Calu3 (cell line): ENCODE measurements around the gene PCID2. TPM values are rescaled to one million over a fixed set of nuclear protein-coding genes. Genes with fewer than 3 reads are reported as not detected.
"Not testable (repeated sequence)": the region's sequence is repeated elsewhere in the genome, so short reads cannot be mapped to it uniquely, and the experiment has no call there.

Experiments used
- BruUV-seq: library from RNA; stranded (reverse); fragments of 400-500 nt; replicated peaks from 2 replicates; lab custom pipeline; 2021; lab: Mats Ljungman, UMichigan
- CTCF ChIA-PET: fragments of 300-600 bp; sonication (Branson Sonifier 250); formaldehyde crosslinking; loops from one replicate; lab custom pipeline; 2022; ENCODE audit warnings: antibody characterized with exemption; lab: Charles Lee
- DNase-seq: peaks from one replicate; pipeline ENCODE4 v3.0.0; 2022
- H3K27ac Mint-ChIP-seq: one replicate; pipeline ENCODE4 v1.8.0; 2022; ENCODE audit warnings: mixed read lengths; ENCODE audit not compliant: unreplicated experiment
- H3K27me3 Mint-ChIP-seq: one replicate; pipeline ENCODE4 v1.8.0; 2022; ENCODE audit warnings: mixed read lengths; ENCODE audit not compliant: unreplicated experiment
- H3K36me3 Mint-ChIP-seq: one replicate; pipeline ENCODE4 v1.8.0; 2022; ENCODE audit warnings: mild to moderate bottlenecking, moderate library complexity, mixed read lengths; ENCODE audit not compliant: insufficient read depth, unreplicated experiment
- H3K4me1 Mint-ChIP-seq: one replicate; pipeline ENCODE4 v1.8.0; 2022; ENCODE audit warnings: mild to moderate bottlenecking, low read depth, mixed read lengths; ENCODE audit not compliant: unreplicated experiment
- H3K4me3 Mint-ChIP-seq: one replicate; pipeline ENCODE4 v1.8.0; 2022; ENCODE audit warnings: mild to moderate bottlenecking, low read depth, moderate library complexity, mixed read lengths; ENCODE audit not compliant: unreplicated experiment
- H3K9me3 Mint-ChIP-seq: one replicate; pipeline ENCODE4 v1.8.0; 2022; ENCODE audit warnings: low read depth, mixed read lengths; ENCODE audit not compliant: unreplicated experiment
- intact Hi-C: fragments of 100-400 bp; cut with micrococcal nuclease; formaldehyde crosslinking; loops from one replicate; pipeline ENCODE4 v1.10.0; 2022; ENCODE audit not compliant: unreplicated experiment
- total RNA-seq: library from RNA; stranded (reverse); gene quantifications from 2 replicates; pipeline ENCODE4 v1.2.3, GENCODE V29; 2022
- TF ChIP-seq, protein P1 (sequence below): fragments of 200-600 bp; IDR thresholded peaks from one replicate; pipeline ENCODE4 v1.8.0; 2022; ENCODE audit warnings: antibody characterized with exemption; ENCODE audit not compliant: unreplicated experiment

Gene PCID2
- total RNA-seq, 1 experiment from 2014 or later: 21.2 TPM

GRCh38 chr13:113166681-113167080 lies 41.8 kb downstream of the PCID2 start:
- H3K36me3 Mint-ChIP-seq: no peaks in the 10 kb centered on the region
- H3K9me3 Mint-ChIP-seq: no peaks in the 10 kb centered on the region
- no peak for DNase-seq
- CTCF ChIA-PET: no interaction called here
- intact Hi-C loops: no loop called here
- H3K4me1 Mint-ChIP-seq: no peaks in the 10 kb centered on the region
- TF ChIP-seq, protein P1, sequence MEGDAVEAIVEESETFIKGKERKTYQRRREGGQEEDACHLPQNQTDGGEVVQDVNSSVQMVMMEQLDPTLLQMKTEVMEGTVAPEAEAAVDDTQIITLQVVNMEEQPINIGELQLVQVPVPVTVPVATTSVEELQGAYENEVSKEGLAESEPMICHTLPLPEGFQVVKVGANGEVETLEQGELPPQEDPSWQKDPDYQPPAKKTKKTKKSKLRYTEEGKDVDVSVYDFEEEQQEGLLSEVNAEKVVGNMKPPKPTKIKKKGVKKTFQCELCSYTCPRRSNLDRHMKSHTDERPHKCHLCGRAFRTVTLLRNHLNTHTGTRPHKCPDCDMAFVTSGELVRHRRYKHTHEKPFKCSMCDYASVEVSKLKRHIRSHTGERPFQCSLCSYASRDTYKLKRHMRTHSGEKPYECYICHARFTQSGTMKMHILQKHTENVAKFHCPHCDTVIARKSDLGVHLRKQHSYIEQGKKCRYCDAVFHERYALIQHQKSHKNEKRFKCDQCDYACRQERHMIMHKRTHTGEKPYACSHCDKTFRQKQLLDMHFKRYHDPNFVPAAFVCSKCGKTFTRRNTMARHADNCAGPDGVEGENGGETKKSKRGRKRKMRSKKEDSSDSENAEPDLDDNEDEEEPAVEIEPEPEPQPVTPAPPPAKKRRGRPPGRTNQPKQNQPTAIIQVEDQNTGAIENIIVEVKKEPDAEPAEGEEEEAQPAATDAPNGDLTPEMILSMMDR: no peak
- H3K4me3 Mint-ChIP-seq: no peak overlapping the region
- H3K27me3 Mint-ChIP-seq: peaks cover under 1% of the 10 kb centered on the region
- no peak overlapping the region for H3K27ac Mint-ChIP-seq
- BruUV-seq: no TSS peak

- CTCF ChIA-PET: no interaction called here
- TF ChIP-seq, protein P1: no peak
- no peak overlapping the region for H3K4me3 Mint-ChIP-seq
- no peaks in the 10 kb centered on the region for H3K4me1 Mint-ChIP-seq
- H3K27me3 Mint-ChIP-seq: peaks cover 5% of the 10 kb centered on the region
- DNase-seq: no peak
- no peaks in the 10 kb centered on the region for H3K36me3 Mint-ChIP-seq
- H3K9me3 Mint-ChIP-seq: no peaks in the 10 kb centered on the region
- no peak overlapping the region for H3K27ac Mint-ChIP-seq
- intact Hi-C loops: no loop called here
- no TSS peak for BruUV-seq
Observed at GRCh38 chr13:113166266-113166665, 42.2 kb downstream of the PCID2 start.

DNA sequence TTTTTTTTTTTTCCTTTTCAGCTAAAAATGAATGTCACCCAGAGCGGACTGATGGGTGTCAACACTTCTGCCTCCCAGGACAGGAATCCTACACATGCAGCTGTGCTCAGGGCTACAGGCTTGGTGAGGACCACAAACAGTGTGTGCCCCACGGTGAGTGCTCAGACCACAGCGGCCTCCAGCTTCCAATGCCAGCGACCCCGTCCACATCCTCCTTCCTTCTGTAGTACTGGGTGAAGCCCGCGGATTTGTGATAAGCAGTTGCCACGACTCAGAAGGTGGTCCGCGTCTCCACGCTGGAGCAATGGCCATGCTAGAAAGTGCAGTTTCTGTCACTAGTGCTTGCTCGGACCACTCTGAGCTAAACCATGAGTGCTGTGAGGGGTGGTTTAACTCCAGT lies 44.0 kb downstream of the PCID2 start:
- H3K9me3 Mint-ChIP-seq: no peaks in the 10 kb centered on the region
- peaks cover 11% of the 10 kb centered on the region for H3K27me3 Mint-ChIP-seq
- no peak for DNase-seq
- H3K27ac Mint-ChIP-seq: no peak overlapping the region
- H3K36me3 Mint-ChIP-seq: no peaks in the 10 kb centered on the region
- intact Hi-C loops: no loop called here
- no peaks in the 10 kb centered on the region for H3K4me1 Mint-ChIP-seq
- H3K4me3 Mint-ChIP-seq: no peak overlapping the region
- TF ChIP-seq, protein P1: no peak
- BruUV-seq: no TSS peak
- CTCF ChIA-PET: no interaction called here

DNA sequence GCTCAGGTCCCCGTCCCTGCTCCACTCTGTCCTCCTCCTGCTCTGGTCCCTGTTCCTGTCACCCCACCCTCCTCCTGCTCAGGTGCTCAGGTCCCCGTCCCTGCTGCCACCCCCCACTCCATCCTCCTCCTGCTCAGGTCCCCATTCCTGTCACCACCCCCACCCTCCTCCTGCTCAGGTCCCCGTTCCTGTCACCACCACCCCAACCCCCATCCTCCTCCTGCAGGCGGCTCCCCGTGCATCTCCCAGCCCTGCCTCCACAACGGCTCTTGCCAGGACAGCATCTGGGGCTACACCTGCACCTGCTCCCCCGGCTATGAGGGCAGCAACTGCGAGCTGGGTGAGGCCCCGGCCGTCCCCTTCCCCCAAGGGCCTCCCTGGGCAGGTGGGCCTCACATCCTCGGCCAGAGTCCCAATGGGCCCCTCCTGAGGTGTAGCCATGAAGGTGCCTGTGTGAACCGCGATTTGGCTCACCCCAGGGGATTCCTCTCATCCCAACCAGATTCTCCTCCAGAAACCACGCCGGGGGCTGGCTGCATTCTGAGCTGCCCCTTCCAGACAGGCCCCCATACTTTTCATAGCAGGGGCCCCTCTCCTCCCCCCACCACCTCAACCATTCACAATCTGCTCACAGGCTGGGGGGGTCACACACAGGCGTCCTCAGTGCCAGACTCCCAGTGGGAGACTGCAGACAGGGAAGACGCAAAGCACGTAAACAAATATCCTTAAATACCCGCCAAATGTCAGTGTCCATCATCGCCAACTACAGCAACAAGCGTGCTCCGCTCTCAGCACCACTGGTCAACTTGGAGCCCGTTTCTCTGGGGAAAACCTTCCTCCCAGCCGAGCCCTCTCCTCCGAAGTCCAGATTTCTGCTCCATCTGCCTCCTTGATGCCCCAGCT lies 45.4 kb downstream of the PCID2 start:
- H3K9me3 Mint-ChIP-seq: no peaks in the 10 kb centered on the region
- no peaks in the 10 kb centered on the region for H3K36me3 Mint-ChIP-seq
- no TSS peak for BruUV-seq
- intact Hi-C loops: no loop called here
- H3K27me3 Mint-ChIP-seq: peaks cover 18% of the 10 kb centered on the region
- TF ChIP-seq, protein P1: no peak
- no peak for DNase-seq
- CTCF ChIA-PET: no interaction called here
- no peak overlapping the region for H3K27ac Mint-ChIP-seq
- H3K4me1 Mint-ChIP-seq: no peaks in the 10 kb centered on the region
- H3K4me3 Mint-ChIP-seq: no peak overlapping the region

DNA sequence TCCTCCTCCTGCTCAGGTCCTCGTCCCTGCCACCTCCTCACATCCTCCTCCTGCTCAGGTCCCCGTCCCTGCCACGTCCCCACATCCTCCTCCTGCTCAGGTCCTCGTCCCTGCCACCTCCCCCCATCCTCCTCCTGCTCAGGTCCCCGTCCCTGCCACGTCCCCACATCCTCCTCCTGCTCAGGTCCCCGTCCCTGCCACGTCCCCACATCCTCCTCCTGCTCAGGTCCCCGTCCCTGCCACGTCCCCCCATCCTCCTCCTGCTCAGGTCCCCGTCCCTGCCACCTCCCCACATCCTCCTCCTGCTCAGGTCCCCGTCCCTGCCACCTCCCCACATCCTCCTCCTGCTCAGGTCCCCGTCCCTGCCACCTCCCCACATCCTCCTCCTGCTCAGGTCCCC lies 46.5 kb downstream of the PCID2 start:
- H3K9me3 Mint-ChIP-seq, DNase-seq, H3K27ac Mint-ChIP-seq, CTCF ChIA-PET, intact Hi-C loops, BruUV-seq, H3K4me3 Mint-ChIP-seq, H3K36me3 Mint-ChIP-seq, H3K4me1 Mint-ChIP-seq: not testable (repeated sequence)
- peaks cover 28% of the 10 kb centered on the region for H3K27me3 Mint-ChIP-seq
